HCT116 (cell line): Measurements from ENCODE around the gene DIP2B.
A peak's percentile ranks its signal among the peaks of the same experiment; 100 is the strongest.
"Not testable (repeated sequence)": the region's sequence is repeated elsewhere in the genome, so short reads cannot be mapped to it uniquely, and the experiment has no call there.

ENCODE experiments used
- POLR2A ChIP-seq: IDR thresholded peaks from 2 replicates; pipeline ENCODE4 v1.7.0; 2011; ENCODE audit warnings: borderline replicate concordance; ENCODE audit not compliant: insufficient read depth, insufficient read length; ENCODE audit errors: extremely low read depth
- POLR2AphosphoS5 ChIP-seq: IDR thresholded peaks from 2 replicates; pipeline ENCODE4 v1.6.1; 2011; ENCODE audit warnings: mild to moderate bottlenecking, low read depth, low read length, moderate library complexity
- RAD21 ChIP-seq: IDR thresholded peaks from 2 replicates; pipeline ENCODE4 v1.6.1; 2012; ENCODE audit warnings: low read depth, mild to moderate bottlenecking
- SIN3A ChIP-seq: IDR thresholded peaks from 2 replicates; pipeline ENCODE4 v1.6.1; 2012; ENCODE audit warnings: low read depth
- TCF7L2 ChIP-seq: IDR thresholded peaks from 2 replicates; pipeline ENCODE4 v1.7.0; 2011; ENCODE audit warnings: borderline replicate concordance, inconsistent platforms; ENCODE audit not compliant: insufficient read depth, insufficient read length; ENCODE audit errors: extremely low read depth
- YY1 ChIP-seq: IDR thresholded peaks from 2 replicates; pipeline ENCODE4 v1.6.1; 2011; ENCODE audit warnings: low read length, low read depth, moderate library complexity, mild to moderate bottlenecking; ENCODE audit not compliant: insufficient replicate concordance; ENCODE audit errors: extremely low read depth
- ZNF274 ChIP-seq: fragments of 200-500 bp; sonication (Bioruptor generic); IDR thresholded peaks from 2 replicates; pipeline ENCODE4 v1.6.1; 2014; ENCODE audit warnings: mild to moderate bottlenecking, low read depth, low read length, inconsistent platforms
- TF ChIP-seq, protein P1 (sequence below), 3 experiments: fragments of 200-600 bp in 1 of 3; sonication (generic) in 1 of 3; IDR thresholded peaks in 2 of 3; conservative IDR thresholded peaks in 1 of 3; 2 replicates each; pipeline ENCODE4 v1.5.1; 2012 to 2017; ENCODE audit warnings: low read depth in 2 of 3, low read length in 2 of 3, antibody characterized with exemption in 1 of 3, borderline replicate concordance in 1 of 3, control low read depth in 1 of 3, mild to moderate bottlenecking in 1 of 3, mixed read lengths in 1 of 3, mixed run types in 1 of 3, moderate library complexity in 1 of 3; ENCODE audit not compliant: insufficient read depth in 1 of 3

DNA sequence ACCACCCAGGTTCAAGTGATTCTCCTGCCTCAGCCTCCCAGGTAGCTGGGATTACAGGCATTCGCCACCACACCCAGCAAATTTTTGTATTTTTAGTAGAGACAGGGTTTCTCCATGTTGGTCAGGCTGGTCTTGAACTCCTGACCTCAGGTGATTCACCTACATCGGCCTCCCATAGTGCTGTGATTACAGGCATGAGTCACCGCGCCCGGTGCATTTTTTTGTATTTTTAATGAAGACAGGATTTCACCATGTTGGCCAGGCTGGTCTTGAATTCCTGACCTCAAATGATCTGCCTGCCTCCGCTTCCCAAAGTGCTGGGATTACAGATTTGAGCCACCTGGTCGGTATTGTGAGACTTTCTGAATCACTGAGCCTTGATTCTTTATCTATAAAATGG, 52.0 kb downstream of the DIP2B start:
- peak; percentile 26; the same call in 1 of the 2 replicates for TF ChIP-seq POLR2AphosphoS5
- TF ChIP-seq SIN3A, POLR2A, ZNF274, YY1, TCF7L2: not testable (repeated sequence)
- TF ChIP-seq, protein P1, sequence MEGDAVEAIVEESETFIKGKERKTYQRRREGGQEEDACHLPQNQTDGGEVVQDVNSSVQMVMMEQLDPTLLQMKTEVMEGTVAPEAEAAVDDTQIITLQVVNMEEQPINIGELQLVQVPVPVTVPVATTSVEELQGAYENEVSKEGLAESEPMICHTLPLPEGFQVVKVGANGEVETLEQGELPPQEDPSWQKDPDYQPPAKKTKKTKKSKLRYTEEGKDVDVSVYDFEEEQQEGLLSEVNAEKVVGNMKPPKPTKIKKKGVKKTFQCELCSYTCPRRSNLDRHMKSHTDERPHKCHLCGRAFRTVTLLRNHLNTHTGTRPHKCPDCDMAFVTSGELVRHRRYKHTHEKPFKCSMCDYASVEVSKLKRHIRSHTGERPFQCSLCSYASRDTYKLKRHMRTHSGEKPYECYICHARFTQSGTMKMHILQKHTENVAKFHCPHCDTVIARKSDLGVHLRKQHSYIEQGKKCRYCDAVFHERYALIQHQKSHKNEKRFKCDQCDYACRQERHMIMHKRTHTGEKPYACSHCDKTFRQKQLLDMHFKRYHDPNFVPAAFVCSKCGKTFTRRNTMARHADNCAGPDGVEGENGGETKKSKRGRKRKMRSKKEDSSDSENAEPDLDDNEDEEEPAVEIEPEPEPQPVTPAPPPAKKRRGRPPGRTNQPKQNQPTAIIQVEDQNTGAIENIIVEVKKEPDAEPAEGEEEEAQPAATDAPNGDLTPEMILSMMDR (IDR thresholded peaks at IDR 0.05 in 2 of 3, conservative IDR thresholded peaks at IDR 0.05 in 1 of 3; ENCODE audit: borderline replicate concordance in 1 of 3, insufficient read depth in 1 of 3, low read depth in 2 of 3, low read length in 2 of 3): not testable (repeated sequence)
- 0 out of 2 replicates have a peak, but pooled peaks have one; percentile 19 for TF ChIP-seq RAD21
